Activated T-helper 2 cell treated with anti-CD3 and anti-CD28 coated beads, Interferon-gamma antibody, Interleukin-2, Interleukin-4, amounts not matched to agents 10 μg/mL and 5 μg/mL and 100 μg/mL, durations not matched to agents 14 hours and 24 hours and 36 hours (primary cell): ENCODE data around the gene S1PR3. TPM values are rescaled to one million over a fixed set of nuclear protein-coding genes. Genes with fewer than 3 reads are reported as not detected.

Experiments used
- DNase-seq: peaks from one replicate; pipeline ENCODE4 v3.0.0; 2021; ENCODE audit warnings: low spot score
- H3K27ac Mint-ChIP-seq: one replicate; pipeline ENCODE4 v1.8.0; 2021; ENCODE audit warnings: mixed read lengths
- H3K27me3 Mint-ChIP-seq: one replicate; pipeline ENCODE4 v1.8.0; 2021; ENCODE audit warnings: low read depth, mixed read lengths
- H3K36me3 Mint-ChIP-seq: one replicate; pipeline ENCODE4 v1.8.0; 2021; ENCODE audit warnings: low read depth, mixed read lengths
- H3K4me1 Mint-ChIP-seq: one replicate; pipeline ENCODE4 v1.8.0; 2021; ENCODE audit warnings: low read depth, mixed read lengths
- H3K4me3 Mint-ChIP-seq: one replicate; pipeline ENCODE4 v1.8.0; 2021; ENCODE audit warnings: low read depth, mild to moderate bottlenecking, moderate library complexity, mixed read lengths
- H3K9me3 Mint-ChIP-seq: one replicate; pipeline ENCODE4 v1.8.0; 2021; ENCODE audit warnings: mixed read lengths
- intact Hi-C: fragments of 100-400 bp; cut with micrococcal nuclease; formaldehyde crosslinking; loops from one replicate; pipeline ENCODE4 v1.15.1; 2023
- total RNA-seq: library from RNA; stranded (reverse); gene quantifications from 2 replicates; pipeline ENCODE4 v1.2.3, GENCODE V29; 2022

The S1PR3 gene
- total RNA-seq, 1 donor from 2014 or later: 7.1 TPM

DNA sequence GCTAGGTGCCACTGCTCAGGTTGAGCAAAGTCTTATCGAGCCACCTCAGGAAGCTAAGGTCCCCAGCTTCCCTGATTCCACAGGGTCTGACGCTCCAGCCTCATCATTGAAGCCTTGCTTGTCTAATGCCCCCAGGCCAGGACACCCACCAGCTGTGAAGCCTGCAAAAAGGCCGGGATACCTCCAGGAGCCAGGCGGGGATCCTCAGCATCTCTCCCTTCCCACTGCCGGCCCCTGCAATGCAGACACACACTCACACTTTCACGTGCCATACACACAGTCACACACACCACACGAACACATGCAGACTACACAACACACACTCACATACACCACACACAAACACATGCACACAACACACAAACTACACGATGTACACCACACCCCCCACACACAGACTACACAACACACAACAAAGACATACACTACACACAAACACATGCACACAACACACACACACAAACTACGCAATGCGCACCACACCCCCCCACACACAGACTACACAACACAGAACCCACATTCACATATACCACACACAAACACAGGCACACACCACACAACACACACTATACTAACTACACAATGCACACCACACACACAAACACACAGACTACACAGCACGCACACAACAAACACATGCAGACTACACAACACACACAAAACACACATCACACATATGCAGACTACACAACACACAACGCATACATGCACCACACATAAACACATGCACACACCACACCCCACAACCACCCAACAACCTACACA is 17.8 kb upstream of the S1PR3 start:
- Mint-ChIP-seq H3K27me3 (peaks cover 11% of the 10 kb centered on the region), H3K4me1 (peaks cover 18% of the 10 kb centered on the region), H3K4me3 (no peak overlapping the region), H3K27ac (no peak overlapping the region), H3K36me3 (no peaks in the 10 kb centered on the region), H3K9me3 (no peaks in the 10 kb centered on the region)
- intact Hi-C loops: no loop called here
- no peak for DNase-seq

DNA sequence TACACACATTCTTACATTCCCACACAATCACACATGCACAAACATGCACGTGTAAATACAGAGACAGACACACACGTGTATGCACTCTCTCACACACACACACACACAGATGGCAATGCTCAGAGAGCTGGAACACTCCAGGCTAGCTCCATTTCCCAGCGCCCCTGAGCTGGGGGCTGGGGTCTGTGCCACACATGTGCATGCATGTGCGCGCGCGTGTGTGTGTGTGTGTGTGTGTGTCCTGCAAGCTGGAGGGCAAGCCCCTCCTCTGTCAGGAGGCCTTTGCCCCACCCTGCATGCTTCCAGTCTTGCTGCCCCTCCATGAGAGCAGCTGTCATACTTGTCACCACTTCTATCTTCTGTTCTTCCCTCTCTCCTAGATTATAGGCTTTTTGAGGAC is 16.6 kb upstream of the S1PR3 start:
- Mint-ChIP-seq H3K4me1 (peaks cover 18% of the 10 kb centered on the region), H3K27me3 (peaks cover 3% of the 10 kb centered on the region), H3K36me3 (no peaks in the 10 kb centered on the region), H3K27ac (no peak overlapping the region), H3K4me3 (no peak overlapping the region), H3K9me3 (no peaks in the 10 kb centered on the region)
- DNase-seq: no peak
- intact Hi-C loops: no loop called here

- no peaks in the 10 kb centered on the region for H3K36me3 Mint-ChIP-seq
- no peak for DNase-seq
- peak overlapping the region; percentile 89 for H3K27ac Mint-ChIP-seq
- peaks cover 18% of the 10 kb centered on the region for H3K4me1 Mint-ChIP-seq
- H3K4me3 Mint-ChIP-seq: peak overlapping the region; percentile 62
- peaks cover 2% of the 10 kb centered on the region for H3K9me3 Mint-ChIP-seq
- peaks cover under 1% of the 10 kb centered on the region for H3K27me3 Mint-ChIP-seq
- intact Hi-C loops: loop anchor here (2.0 kb wide), 1 partner anchor 25 kb away; no protein-coding TSS in a partner anchor
These were observed 15.0 kb upstream of the S1PR3 start for GRCh38 chr9:88975966-88976889.

- intact Hi-C loops: loop anchor here (2.0 kb wide), 1 partner anchor 26 kb away; no protein-coding TSS in a partner anchor
- Mint-ChIP-seq H3K4me1 (peaks cover 18% of the 10 kb centered on the region), H3K4me3 (peak overlapping the region; percentile 62), H3K27ac (peak overlapping the region; percentile 89), H3K9me3 (peaks cover 7% of the 10 kb centered on the region), H3K27me3 (no peaks in the 10 kb centered on the region), H3K36me3 (no peaks in the 10 kb centered on the region)
- DNase-seq: no peak
These were observed 14.4 kb upstream of the S1PR3 start for GRCh38 chr9:88976890-88977257.

GRCh38 chr9:88978034-88978433 is 13.2 kb upstream of the S1PR3 start:
- peaks cover 18% of the 10 kb centered on the region for H3K4me1 Mint-ChIP-seq
- H3K9me3 Mint-ChIP-seq: peaks cover 14% of the 10 kb centered on the region
- no peak overlapping the region for H3K4me3 Mint-ChIP-seq
- peaks cover 4% of the 10 kb centered on the region for H3K36me3 Mint-ChIP-seq
- intact Hi-C loops: no loop called here
- no peak overlapping the region for H3K27ac Mint-ChIP-seq
- no peak for DNase-seq
- no peaks in the 10 kb centered on the region for H3K27me3 Mint-ChIP-seq

- Mint-ChIP-seq H3K9me3 (peaks cover 18% of the 10 kb centered on the region), H3K4me3 (no peak overlapping the region), H3K27ac (no peak overlapping the region), H3K36me3 (peaks cover 4% of the 10 kb centered on the region), H3K4me1 (peaks cover 18% of the 10 kb centered on the region), H3K27me3 (no peaks in the 10 kb centered on the region)
- intact Hi-C loops: no loop called here
- DNase-seq: no peak
These were observed 12.2 kb upstream of the S1PR3 start for GRCh38 chr9:88979021-88979420.

DNA sequence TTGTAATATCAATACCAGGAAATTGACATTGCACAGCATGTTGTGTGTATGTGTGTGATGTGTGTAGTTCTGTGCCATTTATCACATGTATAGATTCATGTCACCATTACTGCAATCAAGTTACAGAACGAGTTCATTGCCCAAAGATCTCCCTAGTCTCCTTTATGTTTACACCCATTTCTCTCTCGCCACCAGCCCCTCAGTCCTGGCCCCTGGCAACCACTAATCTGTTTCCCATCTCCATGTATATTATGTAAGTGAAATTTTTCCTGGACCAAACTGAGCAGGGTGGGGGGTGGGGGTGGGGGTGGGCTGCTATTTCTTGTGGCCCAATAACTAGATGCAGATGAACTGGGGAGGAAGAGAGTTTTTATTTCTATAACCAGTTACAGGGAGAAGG is 11.5 kb upstream of the S1PR3 start:
- Mint-ChIP-seq H3K9me3 (peaks cover 18% of the 10 kb centered on the region), H3K27ac (no peak overlapping the region), H3K36me3 (peaks cover 4% of the 10 kb centered on the region), H3K4me3 (no peak overlapping the region), H3K4me1 (peaks cover 18% of the 10 kb centered on the region), H3K27me3 (no peaks in the 10 kb centered on the region)
- intact Hi-C loops: loop anchor here (10.0 kb wide), 1 partner anchor 675 kb away; no protein-coding TSS in a partner anchor
- no peak for DNase-seq

GRCh38 chr9:88980740-88981203 is 10.5 kb upstream of the S1PR3 start:
- intact Hi-C loops: loop anchor here (10.0 kb wide), 1 partner anchor 676 kb away; no protein-coding TSS in a partner anchor
- peaks cover 21% of the 10 kb centered on the region for H3K9me3 Mint-ChIP-seq
- H3K36me3 Mint-ChIP-seq: peaks cover 8% of the 10 kb centered on the region
- no peaks in the 10 kb centered on the region for H3K27me3 Mint-ChIP-seq
- H3K4me1 Mint-ChIP-seq: peaks cover 26% of the 10 kb centered on the region
- no peak for DNase-seq
- no peak overlapping the region for H3K27ac Mint-ChIP-seq
- no peak overlapping the region for H3K4me3 Mint-ChIP-seq

DNA sequence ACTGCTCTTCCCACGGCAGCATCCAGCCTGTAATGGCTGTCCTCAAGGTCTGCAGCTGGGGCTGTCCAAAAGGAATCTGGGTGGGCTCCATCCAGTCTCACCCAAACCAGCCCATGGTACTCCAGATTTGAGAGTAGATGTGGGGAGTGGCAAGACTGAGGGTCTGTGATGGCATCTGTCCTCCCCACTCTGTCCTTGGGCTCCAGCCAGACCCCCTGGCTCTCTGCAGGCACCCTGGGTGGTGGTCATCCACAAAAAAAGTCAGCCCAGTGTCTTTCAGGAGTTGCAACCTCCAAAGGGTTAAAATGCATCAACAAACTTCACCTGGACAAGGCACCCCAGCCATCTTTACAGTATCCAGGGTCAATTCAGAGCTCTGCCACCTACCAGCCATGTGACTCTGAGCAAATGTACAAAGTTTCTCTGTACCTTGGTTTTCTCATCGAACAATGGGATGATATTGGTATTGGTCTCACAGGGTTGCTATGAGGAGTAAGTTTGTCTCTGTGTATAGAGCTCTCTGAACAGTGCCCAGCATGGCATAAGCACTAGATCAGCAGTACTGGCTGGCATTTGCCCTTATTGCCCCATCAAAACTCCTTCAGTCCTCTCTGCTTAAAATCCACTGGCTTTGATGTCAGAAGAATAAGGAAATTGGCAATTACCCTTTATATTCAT is 7.3 kb upstream of the S1PR3 start:
- no peak for DNase-seq
- H3K4me3 Mint-ChIP-seq: no peak overlapping the region
- no peaks in the 10 kb centered on the region for H3K27me3 Mint-ChIP-seq
- H3K4me1 Mint-ChIP-seq: peaks cover 27% of the 10 kb centered on the region
- peaks cover 11% of the 10 kb centered on the region for H3K36me3 Mint-ChIP-seq
- intact Hi-C loops: loop anchor here (10.0 kb wide), 1 partner anchor 679 kb away; no protein-coding TSS in a partner anchor
- H3K9me3 Mint-ChIP-seq: peaks cover 21% of the 10 kb centered on the region
- no peak overlapping the region for H3K27ac Mint-ChIP-seq

- H3K36me3 Mint-ChIP-seq: peaks cover 11% of the 10 kb centered on the region
- DNase-seq: no peak
- peaks cover 32% of the 10 kb centered on the region for H3K4me1 Mint-ChIP-seq
- no peaks in the 10 kb centered on the region for H3K27me3 Mint-ChIP-seq
- H3K27ac Mint-ChIP-seq: no peak overlapping the region
- peaks cover 21% of the 10 kb centered on the region for H3K9me3 Mint-ChIP-seq
- no peak overlapping the region for H3K4me3 Mint-ChIP-seq
- intact Hi-C loops: loop anchor here (10.0 kb wide), 1 partner anchor 680 kb away; no protein-coding TSS in a partner anchor
These were observed 6.8 kb upstream of the S1PR3 start for GRCh38 chr9:88984543-88984883.

DNA sequence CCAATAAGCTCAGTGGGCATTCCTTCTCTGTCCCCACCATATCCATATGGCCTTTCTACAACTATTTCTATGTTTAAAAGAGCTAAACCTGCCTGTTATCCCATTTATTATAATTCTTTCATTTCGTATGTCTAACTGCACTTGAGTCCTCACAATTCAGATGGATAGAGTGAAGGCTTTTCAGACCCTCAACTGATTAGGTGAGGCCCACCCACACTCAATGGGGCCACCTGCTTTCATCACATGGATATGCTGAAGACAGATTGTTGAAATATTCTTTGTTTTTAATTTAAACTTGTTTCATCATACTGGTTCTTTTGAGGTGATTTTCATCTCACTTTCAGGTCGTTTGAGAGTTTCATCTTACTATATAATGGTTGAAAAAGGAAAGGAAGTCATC is 5.7 kb upstream of the S1PR3 start:
- peaks cover 21% of the 10 kb centered on the region for H3K9me3 Mint-ChIP-seq
- intact Hi-C loops: loop anchor here (5.0 to 10.0 kb wide), 2 partner anchors 148 to 681 kb away; no protein-coding TSS in a partner anchor
- H3K27ac Mint-ChIP-seq: no peak overlapping the region
- H3K4me1 Mint-ChIP-seq: peaks cover 38% of the 10 kb centered on the region
- no peak overlapping the region for H3K4me3 Mint-ChIP-seq
- no peak for DNase-seq
- peaks cover 11% of the 10 kb centered on the region for H3K36me3 Mint-ChIP-seq
- no peaks in the 10 kb centered on the region for H3K27me3 Mint-ChIP-seq

- peaks cover 39% of the 10 kb centered on the region for H3K4me1 Mint-ChIP-seq
- H3K9me3 Mint-ChIP-seq: peaks cover 15% of the 10 kb centered on the region
- H3K27ac Mint-ChIP-seq: no peak overlapping the region
- peaks cover 11% of the 10 kb centered on the region for H3K36me3 Mint-ChIP-seq
- intact Hi-C loops: loop anchor here (5.0 to 10.0 kb wide), 2 partner anchors 149 to 682 kb away; no protein-coding TSS in a partner anchor
- H3K4me3 Mint-ChIP-seq: no peak overlapping the region
- DNase-seq: no peak
- H3K27me3 Mint-ChIP-seq: peaks cover 1% of the 10 kb centered on the region
These were observed 4.5 kb upstream of the S1PR3 start for GRCh38 chr9:88986776-88987175.
